Measurements from ENCODE around the gene DENND6A.

GRCh38 chr3:57692396-57693147, at the start of gene DENND6A:
- TF ChIP-seq CTCF (IDR thresholded peaks at IDR 0.05) (no peak), POLR2A (IDR thresholded peaks at IDR 0.05) (peak; percentile 79 to 95)
